A549 treated with AZD9567 at 1 μM for 4 hours (cell line): ENCODE results near the gene SNAP23. TPM values are rescaled to one million over a fixed set of nuclear protein-coding genes. Genes with fewer than 3 reads are reported as not detected.

Experiments
- total RNA-seq: library from RNA; stranded (reverse); fragments of 200-300 nt; extraction: Qiagen RNA extraction; gene quantifications from 5 replicates; pipeline ENCODE4 v1.2.3, GENCODE V29; 2022; ENCODE audit not compliant: insufficient read depth

Gene SNAP23
- total RNA-seq: 15.2 to 43.5 TPM (median 20.1 TPM) in 5 replicates

DNA sequence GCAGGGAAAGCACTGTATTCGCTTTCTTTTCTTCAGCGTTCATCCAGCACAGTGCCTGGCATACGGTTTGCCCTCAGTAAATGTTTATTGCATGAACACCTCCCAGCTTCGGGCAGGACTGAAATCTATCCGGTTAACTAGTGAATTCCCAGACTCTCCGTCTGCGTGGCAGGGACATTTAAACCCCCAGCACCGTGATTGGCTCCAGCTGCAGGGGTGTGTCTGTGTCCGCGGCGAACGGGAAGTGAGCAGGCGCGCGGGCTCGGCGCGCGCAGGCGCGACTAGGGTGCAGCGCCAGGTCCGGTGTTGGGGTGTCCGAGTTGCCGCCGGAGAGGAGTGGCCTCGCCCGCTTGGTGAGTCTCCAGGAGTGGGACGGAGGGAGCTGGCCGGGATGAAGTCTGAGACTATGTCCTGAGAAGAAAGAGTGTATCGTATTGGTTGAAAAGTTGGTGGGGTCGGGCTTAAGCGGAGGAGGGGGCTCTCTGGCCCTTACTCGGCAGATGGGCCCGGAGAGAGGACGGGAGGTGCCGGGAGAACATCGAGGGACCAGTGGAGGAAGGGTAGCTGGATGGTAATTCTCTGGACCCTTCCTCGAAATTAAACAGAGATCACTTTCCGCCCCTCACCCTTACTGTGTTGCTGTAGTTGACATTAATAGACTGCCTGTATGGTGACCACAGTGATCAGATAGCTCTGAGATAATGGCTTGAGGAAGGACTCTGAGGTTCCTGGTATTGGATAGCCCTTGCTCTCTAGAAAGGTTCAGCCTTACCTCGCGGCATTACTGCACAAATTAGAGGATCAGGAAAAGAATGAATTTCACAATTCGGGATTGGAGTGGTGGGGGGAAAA, at the start of gene SNAP23:
Gene SNAP23 (plus strand): TSS at position 274 of the 852 bp plus-strand sequence. CDS start 16,213 bp downstream, outside the sequence.

GRCh38 chr15:42490671-42491538, 4.5 kb upstream of the SNAP23 start, which contains the start of gene ZNF106:
Gene ZNF106 (minus strand): TSS chr15:42491141. CDS start chr15:42472289, 18,852 bp downstream.

DNA sequence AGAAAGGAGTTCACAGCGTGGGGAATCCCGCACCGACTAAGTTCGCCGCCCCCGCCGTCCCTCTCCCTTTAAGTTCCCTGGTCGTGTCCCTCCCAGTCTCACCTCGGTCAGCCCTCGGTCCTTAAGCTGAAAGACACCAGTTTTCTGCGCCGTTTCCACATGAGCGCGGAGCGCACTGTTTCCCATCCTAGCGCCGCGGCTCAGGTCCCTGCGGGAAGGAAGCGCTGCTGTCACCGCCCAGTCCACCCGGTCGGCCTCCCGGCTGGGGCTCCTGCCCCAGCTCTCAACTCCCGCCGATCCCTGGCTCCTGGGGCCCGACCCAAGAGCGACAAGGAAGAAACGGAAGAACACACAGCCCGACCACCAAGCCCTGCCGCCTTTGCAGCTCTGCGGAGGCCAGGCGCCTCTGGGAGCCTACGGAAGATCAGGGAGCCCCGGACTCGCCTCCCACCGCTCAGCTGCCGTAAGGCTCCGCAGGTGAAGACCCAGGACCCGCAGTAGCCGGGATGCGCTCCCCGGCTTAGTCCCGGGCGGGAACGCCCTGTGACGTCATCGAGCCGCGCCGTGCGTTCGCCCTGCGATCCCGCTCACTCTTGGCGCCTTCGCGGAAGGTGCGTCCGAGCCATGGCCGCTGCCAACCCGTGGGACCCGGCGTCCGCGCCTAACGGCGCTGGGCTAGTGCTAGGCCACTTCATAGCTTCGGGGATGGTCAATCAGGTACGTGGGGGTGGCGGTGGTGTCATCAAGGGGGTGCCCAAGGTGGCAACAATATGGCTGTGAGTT, 53.0 kb downstream of the SNAP23 start, which contains the start of the genes HAUS2 and LRRC57:
Gene HAUS2 (plus strand): TSS at position 590 of the 783 bp plus-strand sequence. CDS start 35 bp downstream, at position 625.
Gene LRRC57 (minus strand): TSS at position 545 of the 783 bp plus-strand sequence. CDS start 359 bp downstream, at position 186.

GRCh38 chr15:42575188-42576039, 80.0 kb downstream of the SNAP23 start, which contains the start of gene STARD9:
Gene STARD9 (plus strand): TSS chr15:42575606. CDS start chr15:42575716, 110 bp downstream.

Other genes with a start within 250 kb of the SNAP23 start
- gene GANC, start 222.4 kb upstream of the SNAP23 start, total RNA-seq: 5.4 to 6.9 TPM (median 6.1 TPM) in 5 replicates
- 27.5 to 32.7 TPM (median 27.7 TPM) in 5 replicates for gene TMEM87A, start 222.2 kb upstream of the SNAP23 start, total RNA-seq
- 0.27 to 0.57 TPM (median 0.38 TPM) in 4 of 5 replicates, not detected in the other for gene CAPN3, start 136.1 kb upstream of the SNAP23 start, total RNA-seq
- gene ZNF106, start 4.5 kb upstream of the SNAP23 start, total RNA-seq: 8.5 to 11.7 TPM (median 11.5 TPM) in 5 replicates
- gene LRRC57, start 53.2 kb downstream of the SNAP23 start, total RNA-seq: 12.5 to 15.1 TPM (median 12.9 TPM) in 5 replicates
- 18.5 to 30.3 TPM (median 20.3 TPM) in 5 replicates for gene HAUS2, start 53.2 kb downstream of the SNAP23 start, total RNA-seq
- 1.1 to 2.3 TPM (median 1.8 TPM) in 5 replicates for gene STARD9, start 80.0 kb downstream of the SNAP23 start, total RNA-seq
- 3.7 to 7.9 TPM (median 7.2 TPM) in 5 replicates for gene CDAN1, start 241.5 kb downstream of the SNAP23 start, total RNA-seq